ENCODE measurements around the gene MYO18B.

MYO18B gene

DNA sequence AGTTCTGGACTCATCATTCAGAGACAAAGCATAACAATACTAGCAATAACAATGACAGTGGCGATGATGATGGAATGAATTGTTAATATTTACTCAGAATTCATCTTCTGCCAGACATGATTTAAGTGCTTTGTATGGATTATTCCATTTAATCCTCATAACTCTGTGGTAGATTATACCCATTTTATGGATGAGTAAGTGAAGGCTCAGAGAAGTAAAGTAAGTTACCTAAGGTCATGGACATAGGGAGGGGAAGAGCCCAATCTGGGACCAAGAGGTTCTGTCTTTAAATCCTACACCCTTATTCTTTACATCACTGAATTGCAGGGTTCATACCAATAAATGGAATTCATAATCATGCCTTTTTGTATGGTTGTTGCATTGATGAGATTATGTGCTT is 72.7 kb downstream of the MYO18B start:
- no peak overlapping the region for H3K27ac ChIP-seq
- H4K20me1 ChIP-seq, result no peaks in the 10 kb centered on the region
- H3K4me2 ChIP-seq, result no peak overlapping the region
- H3K27me3 ChIP-seq, result no peaks in the 10 kb centered on the region
- H3K9ac ChIP-seq, result no peak overlapping the region
- no peak for TF ChIP-seq Cebpa-rat (IDR thresholded peaks at IDR 0.05)
- H3K4me1 ChIP-seq, result no peaks in the 10 kb centered on the region
- no peaks in the 10 kb centered on the region for H3K9me3 ChIP-seq
- no peak overlapping the region for H3K4me3 ChIP-seq
- H3K36me3 ChIP-seq, result no peaks in the 10 kb centered on the region

DNA sequence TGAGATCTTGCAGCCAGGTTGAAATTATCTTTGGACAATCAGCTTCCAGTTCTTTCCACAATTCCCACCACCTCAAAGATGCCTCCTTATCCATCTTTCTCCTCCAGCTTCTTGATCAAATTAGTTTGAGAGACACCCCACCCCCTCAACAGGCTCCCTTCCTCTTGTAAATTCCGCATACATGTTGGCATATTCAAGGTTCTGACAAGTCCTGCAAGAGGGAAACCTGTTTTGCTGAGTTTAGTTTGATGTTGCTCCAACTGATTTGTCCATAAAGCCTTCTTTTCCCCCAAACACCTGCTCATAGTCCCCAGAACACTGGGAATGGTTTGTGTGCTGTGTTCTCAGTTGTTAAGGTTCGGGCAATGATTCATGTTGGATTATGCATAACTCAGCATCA is 73.6 kb downstream of the MYO18B start:
- H3K9me3 ChIP-seq, result no peaks in the 10 kb centered on the region
- no peak for TF ChIP-seq Cebpa-rat (IDR thresholded peaks at IDR 0.05)
- H3K4me3 ChIP-seq, result no peak overlapping the region
- no peak overlapping the region for H3K9ac ChIP-seq
- H3K4me2 ChIP-seq, result no peak overlapping the region
- no peaks in the 10 kb centered on the region for H3K36me3 ChIP-seq
- no peaks in the 10 kb centered on the region for H3K4me1 ChIP-seq
- no peak overlapping the region for H3K27ac ChIP-seq
- H3K27me3 ChIP-seq, result no peaks in the 10 kb centered on the region
- no peaks in the 10 kb centered on the region for H4K20me1 ChIP-seq

DNA sequence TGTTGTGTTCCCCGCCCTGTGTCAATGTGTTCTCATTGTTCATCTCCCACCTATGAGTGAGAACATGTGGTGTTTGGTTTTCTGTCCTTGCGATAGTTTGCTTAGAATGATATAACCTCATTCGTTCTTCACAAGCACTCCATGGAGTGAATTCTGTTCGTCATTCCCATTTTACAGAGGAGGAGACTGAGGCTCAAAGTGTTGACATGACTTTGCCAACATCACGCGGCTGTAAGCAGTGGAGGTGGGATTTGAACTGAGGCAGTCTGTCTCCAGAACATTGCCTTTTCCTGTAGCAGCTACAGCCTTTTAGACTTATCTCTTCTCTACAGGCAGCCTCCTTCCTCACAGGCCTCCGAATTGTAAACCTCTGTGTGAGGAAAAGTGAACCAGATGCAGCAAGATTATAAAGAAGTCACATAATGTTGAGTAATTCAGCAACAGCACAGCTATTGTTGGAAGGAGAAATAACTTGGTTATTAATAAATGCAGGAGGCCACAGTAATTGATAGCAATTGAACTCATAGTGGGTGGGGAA is 74.6 kb downstream of the MYO18B start:
- no peak overlapping the region for H3K27ac ChIP-seq
- H3K4me1 ChIP-seq, result no peaks in the 10 kb centered on the region
- H3K4me2 ChIP-seq, result no peak overlapping the region
- no peaks in the 10 kb centered on the region for H4K20me1 ChIP-seq
- no peaks in the 10 kb centered on the region for H3K36me3 ChIP-seq
- TF ChIP-seq Cebpa-rat (IDR thresholded peaks at IDR 0.05), result no peak
- H3K9ac ChIP-seq, result no peak overlapping the region
- no peaks in the 10 kb centered on the region for H3K9me3 ChIP-seq
- H3K27me3 ChIP-seq, result no peaks in the 10 kb centered on the region
- no peak overlapping the region for H3K4me3 ChIP-seq

DNA sequence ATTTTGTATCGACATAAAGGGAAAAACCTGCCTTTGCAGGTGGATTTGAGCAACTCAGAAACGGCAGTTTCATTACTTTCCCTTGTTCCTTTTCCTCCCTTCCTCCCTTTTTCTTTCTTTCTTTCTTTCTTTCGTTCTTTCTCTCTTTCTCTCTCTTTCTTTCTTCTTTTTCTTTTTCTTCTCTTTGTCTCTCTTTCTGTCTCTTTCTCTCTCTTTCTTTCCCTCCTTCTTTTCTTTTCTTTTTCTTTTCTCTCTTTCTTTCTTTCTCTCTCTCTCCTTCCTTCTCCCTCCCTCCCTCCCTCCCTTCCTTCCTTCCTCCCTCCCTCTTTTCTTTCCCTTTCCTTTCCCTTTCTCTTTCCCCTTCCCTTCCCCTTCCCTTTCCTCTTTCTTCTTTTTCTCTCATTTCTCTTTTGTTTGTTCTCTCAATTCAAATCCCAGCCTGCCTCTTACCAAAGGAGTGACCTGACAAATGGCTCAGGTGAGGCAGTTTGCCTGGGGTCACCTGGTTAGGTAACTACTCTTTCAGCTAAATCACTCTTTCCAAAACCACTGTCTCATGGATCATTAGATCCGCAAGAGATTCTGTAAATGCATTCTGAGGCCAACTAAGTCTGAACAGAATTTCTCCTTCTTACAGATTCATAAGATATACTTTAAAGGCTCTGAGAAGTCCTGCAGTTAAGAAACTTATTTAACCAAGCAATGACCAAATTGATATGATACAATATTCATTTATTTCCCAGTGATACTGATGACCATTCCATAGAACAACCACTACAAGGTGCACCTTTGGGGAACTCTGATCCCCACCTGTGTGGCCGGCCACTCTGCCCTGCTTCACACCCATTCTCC is 75.3 kb downstream of the MYO18B start:
- no peak for TF ChIP-seq Cebpa-rat (IDR thresholded peaks at IDR 0.05)
- Histone ChIP-seq H3K36me3 (no peaks in the 10 kb centered on the region), H3K27ac (no peak overlapping the region), H3K4me3 (no peak overlapping the region), H3K9me3 (0 out of 2 replicates have a peak, but pooled peaks cover 3% of the 10 kb centered on the region), H3K4me2 (no peak overlapping the region), H3K27me3 (no peaks in the 10 kb centered on the region), H3K4me1 (no peaks in the 10 kb centered on the region), H3K9ac (no peak overlapping the region), H4K20me1 (no peaks in the 10 kb centered on the region)

DNA sequence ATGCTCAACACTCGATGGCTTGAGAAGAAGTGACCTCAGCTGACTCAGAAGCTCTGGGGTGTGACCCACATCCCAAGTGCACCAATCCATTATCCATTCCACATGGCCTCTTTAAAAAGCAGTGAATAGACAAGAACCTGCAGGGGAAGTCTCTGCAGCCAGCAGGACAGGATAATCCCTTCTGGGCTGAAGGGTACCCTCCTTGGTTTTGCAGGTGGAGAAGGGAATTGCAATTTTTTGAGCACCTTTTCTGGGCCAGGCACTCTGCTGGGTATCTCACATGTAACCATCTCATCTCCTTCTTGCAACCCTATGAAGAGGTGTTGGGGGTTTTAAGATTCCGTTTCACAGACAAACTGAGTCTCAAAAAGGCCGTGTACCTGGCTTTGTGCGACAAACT is 76.6 kb downstream of the MYO18B start:
- no peak overlapping the region for H3K27ac ChIP-seq
- H3K27me3 ChIP-seq, result no peaks in the 10 kb centered on the region
- H3K4me1 ChIP-seq, result no peaks in the 10 kb centered on the region
- H3K36me3 ChIP-seq, result no peaks in the 10 kb centered on the region
- H4K20me1 ChIP-seq, result no peaks in the 10 kb centered on the region
- no peak for TF ChIP-seq Cebpa-rat (IDR thresholded peaks at IDR 0.05)
- H3K4me2 ChIP-seq, result no peak overlapping the region
- no peak overlapping the region for H3K9ac ChIP-seq
- H3K4me3 ChIP-seq, result no peak overlapping the region
- peaks cover 13% of the 10 kb centered on the region; the same call in 1 of the 2 replicates for H3K9me3 ChIP-seq

DNA sequence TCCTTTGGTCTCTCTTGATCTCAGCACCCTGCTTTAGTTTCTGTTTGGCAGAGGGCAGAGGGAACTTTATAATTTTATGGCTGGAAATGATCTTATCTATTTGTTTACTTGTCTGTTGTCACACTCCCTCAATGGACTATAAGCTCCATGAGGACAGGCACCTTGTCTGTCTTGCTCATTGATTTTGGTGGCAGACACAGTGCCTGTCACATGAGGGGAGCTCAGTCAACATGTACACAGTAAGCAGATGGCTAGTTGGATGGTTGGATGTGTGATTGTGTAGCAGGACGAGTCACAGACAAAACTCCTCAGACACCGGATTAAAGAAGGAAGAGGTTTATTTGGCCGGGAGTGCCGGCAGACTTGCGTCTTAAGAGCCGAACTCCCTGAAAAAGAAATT is 80.4 kb downstream of the MYO18B start:
- H4K20me1 ChIP-seq, result no peaks in the 10 kb centered on the region
- H3K9ac ChIP-seq, result no peak overlapping the region
- H3K9me3 ChIP-seq, result peaks cover 13% of the 10 kb centered on the region; the same call in 1 of the 2 replicates
- H3K27ac ChIP-seq, result no peak overlapping the region
- no peaks in the 10 kb centered on the region for H3K36me3 ChIP-seq
- H3K4me1 ChIP-seq, result no peaks in the 10 kb centered on the region
- H3K4me2 ChIP-seq, result no peak overlapping the region
- no peak overlapping the region for H3K4me3 ChIP-seq
- H3K27me3 ChIP-seq, result no peaks in the 10 kb centered on the region
- TF ChIP-seq Cebpa-rat (IDR thresholded peaks at IDR 0.05), result no peak

DNA sequence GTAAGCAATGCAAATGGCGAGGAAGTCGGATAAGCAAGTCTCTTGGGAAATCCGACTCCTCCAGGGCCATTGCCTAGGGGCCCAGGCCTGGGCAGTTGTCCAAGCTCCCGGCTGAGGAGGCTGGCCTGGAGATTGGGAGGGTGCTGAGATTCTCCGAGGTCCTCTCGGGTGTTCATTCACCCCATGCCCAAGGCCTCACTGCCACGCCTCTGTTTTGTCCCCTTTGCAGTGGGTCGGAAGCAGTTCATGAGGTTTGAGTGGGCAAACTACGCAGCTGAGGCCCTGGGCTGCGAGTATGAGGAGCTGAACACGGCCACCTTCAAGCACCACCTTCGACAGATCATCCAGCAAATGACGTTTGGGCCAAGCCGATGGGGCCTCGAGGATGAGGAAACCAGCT is 81.3 kb downstream of the MYO18B start:
- H3K4me3 ChIP-seq, result no peak overlapping the region
- H3K4me2 ChIP-seq, result no peak overlapping the region
- no peaks in the 10 kb centered on the region for H3K4me1 ChIP-seq
- H3K27me3 ChIP-seq, result no peaks in the 10 kb centered on the region
- H3K27ac ChIP-seq, result no peak overlapping the region
- peaks cover 13% of the 10 kb centered on the region; the same call in 1 of the 2 replicates for H3K9me3 ChIP-seq
- no peaks in the 10 kb centered on the region for H4K20me1 ChIP-seq
- H3K36me3 ChIP-seq, result no peaks in the 10 kb centered on the region
- TF ChIP-seq Cebpa-rat (IDR thresholded peaks at IDR 0.05), result no peak
- H3K9ac ChIP-seq, result no peak overlapping the region

DNA sequence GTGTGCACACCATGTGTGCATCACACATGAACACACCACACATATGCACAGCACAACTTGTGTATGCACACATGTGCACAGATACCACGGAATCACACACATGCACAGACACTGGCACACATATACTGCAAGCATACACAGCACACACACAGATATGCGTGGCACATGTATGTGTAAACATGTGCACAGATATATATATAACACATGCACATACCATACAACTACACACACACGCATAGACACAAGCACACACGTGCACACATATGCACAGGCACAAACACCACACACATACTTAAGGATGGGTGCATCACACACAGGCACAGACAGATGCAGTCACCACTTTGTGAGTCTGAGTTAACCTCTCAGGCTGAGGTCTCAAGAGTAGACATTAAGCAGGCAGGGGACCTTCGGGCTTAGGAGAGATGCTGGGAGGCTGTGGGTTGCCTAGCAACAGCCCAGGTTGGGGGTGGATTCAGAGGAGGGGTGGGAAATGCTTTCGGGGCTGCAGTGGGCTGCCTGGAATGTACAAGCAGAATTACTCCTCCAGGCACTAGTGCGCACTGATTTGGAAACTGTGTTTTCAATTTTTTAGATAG is 82.9 kb downstream of the MYO18B start:
- no peak overlapping the region for H3K4me2 ChIP-seq
- TF ChIP-seq Cebpa-rat (IDR thresholded peaks at IDR 0.05), result no peak
- H3K27me3 ChIP-seq, result no peaks in the 10 kb centered on the region
- no peaks in the 10 kb centered on the region for H4K20me1 ChIP-seq
- H3K27ac ChIP-seq, result no peak overlapping the region
- H3K4me3 ChIP-seq, result no peak overlapping the region
- H3K9ac ChIP-seq, result no peak overlapping the region
- no peaks in the 10 kb centered on the region for H3K36me3 ChIP-seq
- peaks cover 13% of the 10 kb centered on the region; the same call in 1 of the 2 replicates for H3K9me3 ChIP-seq
- no peaks in the 10 kb centered on the region for H3K4me1 ChIP-seq

DNA sequence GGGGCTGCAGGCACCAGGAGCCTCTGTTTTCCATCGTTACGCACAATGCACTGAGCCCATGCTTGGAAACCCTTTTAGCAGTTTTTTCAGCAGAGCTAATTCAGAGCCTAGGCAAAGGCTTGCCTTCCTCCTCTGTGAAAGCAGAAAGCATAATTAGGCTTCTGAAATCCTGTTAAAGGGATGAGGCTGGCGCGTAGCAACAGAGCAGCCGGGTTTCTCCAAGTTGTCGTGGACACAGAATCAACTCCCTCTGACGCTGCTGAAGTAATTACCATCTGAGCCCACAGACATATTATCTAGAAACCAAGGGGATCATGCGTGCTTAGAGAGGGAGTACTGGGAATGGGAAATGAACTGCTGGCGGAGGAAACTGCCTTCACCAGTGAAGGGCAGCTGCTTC is 85.4 kb downstream of the MYO18B start:
- Histone ChIP-seq H4K20me1 (no peaks in the 10 kb centered on the region), H3K4me3 (no peak overlapping the region), H3K4me1 (no peaks in the 10 kb centered on the region), H3K27me3 (no peaks in the 10 kb centered on the region), H3K27ac (no peak overlapping the region), H3K4me2 (no peak overlapping the region), H3K9me3 (peaks cover 8% of the 10 kb centered on the region; the same call in 1 of the 2 replicates), H3K9ac (no peak overlapping the region), H3K36me3 (no peaks in the 10 kb centered on the region)
- no peak for TF ChIP-seq Cebpa-rat (IDR thresholded peaks at IDR 0.05)

DNA sequence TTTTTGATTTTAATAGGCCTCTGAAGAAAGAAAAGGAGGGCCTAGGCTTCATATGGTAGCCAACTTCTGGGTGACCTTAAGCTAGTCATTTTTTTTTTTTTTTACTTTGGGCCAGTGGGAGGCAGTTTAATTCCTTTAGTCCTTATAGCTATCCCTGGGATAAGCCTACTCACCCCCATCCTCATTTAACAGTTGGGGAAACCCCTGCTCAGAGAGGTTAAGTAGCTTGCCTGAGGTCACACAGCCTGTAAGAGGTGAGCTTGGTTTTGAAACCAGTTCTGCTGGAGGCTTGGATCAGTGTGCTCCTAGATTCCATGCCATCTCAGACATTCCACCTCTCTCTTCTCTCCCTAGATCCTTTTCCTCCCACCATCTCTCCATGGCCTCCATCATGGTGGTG is 86.4 kb downstream of the MYO18B start:
- Histone ChIP-seq H3K27ac (no peak overlapping the region), H3K9ac (no peak overlapping the region), H3K4me2 (no peak overlapping the region), H3K4me3 (no peak overlapping the region), H3K4me1 (no peaks in the 10 kb centered on the region), H3K36me3 (no peaks in the 10 kb centered on the region), H4K20me1 (no peaks in the 10 kb centered on the region), H3K9me3 (peaks cover under 1% of the 10 kb centered on the region; the same call in 1 of the 2 replicates), H3K27me3 (no peaks in the 10 kb centered on the region)
- TF ChIP-seq Cebpa-rat (IDR thresholded peaks at IDR 0.05), result no peak
